Urothelium cell line (cell line): Measurements from ENCODE around the gene SLC15A2.
"Not testable (repeated sequence)": the region's sequence is repeated elsewhere in the genome, so short reads cannot be mapped to it uniquely, and the experiment has no call there.

ENCODE experiments used
- DNase-seq: peaks from one replicate; pipeline ENCODE4 v3.0.0; 2011; ENCODE audit warnings: low spot score, mixed read lengths
- FAIRE-seq: peaks from 2 replicates; lab custom pipeline; 2011; peaks lifted over from hg19 to GRCh38; lab: Jason Lieb, UNC

The SLC15A2 gene

DNA sequence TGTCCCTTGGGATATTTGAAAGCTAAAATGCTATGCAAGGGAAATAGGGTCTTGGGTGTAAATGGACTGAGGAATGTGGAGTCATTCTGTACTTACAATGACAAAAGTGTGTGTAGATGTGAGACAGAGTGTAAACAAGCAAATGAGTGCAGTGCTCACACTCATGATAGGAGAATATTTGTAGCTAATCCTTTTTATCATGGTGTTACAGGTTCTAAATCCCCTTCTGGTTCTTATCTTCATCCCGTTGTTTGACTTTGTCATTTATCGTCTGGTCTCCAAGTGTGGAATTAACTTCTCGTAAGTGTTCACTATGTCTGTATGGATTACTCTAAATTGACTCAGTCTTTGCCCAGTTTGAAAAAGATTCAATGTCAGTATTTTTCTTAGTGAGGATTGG, 30.5 kb downstream of the SLC15A2 start:
- no peak for FAIRE-seq
- DNase-seq = no peak

DNA sequence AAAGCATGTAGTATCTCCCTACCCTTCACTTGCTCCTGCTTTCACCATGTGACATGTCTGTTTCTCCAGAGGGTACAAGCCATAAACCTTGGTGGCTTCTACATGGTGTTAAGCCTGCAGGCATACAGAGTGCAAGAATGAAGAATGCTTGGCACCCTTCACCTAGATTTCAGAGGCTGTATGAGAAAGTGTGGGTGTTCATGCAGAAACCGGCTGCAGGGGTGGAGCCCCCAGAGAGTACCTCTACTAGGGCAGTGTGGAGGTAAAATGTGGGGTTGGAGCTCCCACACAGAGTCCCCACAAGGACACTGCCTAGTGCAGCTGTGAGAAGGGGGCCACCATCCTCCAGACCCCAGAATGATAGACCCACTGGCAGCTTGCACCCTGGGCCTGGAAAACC, 32.2 kb downstream of the SLC15A2 start:
- FAIRE-seq = no peak
- no peak for DNase-seq

DNA sequence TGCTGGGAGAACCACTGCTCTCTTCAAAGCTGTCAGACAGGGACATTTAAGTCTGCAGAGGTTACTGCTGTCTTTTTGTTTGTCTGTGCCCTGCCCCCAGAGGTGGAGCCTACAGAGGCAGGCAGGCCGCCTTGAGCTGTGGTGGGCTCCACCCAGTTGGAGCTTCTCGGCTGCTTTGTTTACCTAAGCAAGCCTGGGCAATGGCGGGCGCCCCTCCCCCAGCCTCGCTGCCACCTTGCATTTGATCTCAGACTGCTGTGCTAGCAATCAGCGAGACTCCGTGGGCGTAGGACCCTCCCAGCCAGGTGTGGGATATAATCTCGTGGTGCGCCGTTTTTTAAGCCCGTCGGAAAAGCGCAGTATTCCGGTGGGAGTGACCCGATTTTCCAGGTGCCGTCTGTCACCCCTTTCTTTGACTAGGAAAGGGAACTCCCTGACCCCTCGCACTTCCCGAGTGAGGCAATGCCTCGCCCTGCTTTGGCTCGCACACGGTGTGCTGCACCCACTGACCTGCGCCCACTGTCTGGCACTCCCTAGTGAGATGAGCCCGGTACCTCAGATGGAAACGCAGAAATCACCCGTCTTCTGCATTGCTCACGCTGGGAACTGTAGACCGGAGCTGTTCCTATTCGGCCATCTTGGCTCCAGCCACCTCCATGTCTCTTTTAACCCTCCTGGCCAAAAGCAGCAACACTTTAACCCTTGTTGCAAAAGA, 44.1 kb downstream of the SLC15A2 start:
- not testable (repeated sequence) for DNase-seq, FAIRE-seq

DNA sequence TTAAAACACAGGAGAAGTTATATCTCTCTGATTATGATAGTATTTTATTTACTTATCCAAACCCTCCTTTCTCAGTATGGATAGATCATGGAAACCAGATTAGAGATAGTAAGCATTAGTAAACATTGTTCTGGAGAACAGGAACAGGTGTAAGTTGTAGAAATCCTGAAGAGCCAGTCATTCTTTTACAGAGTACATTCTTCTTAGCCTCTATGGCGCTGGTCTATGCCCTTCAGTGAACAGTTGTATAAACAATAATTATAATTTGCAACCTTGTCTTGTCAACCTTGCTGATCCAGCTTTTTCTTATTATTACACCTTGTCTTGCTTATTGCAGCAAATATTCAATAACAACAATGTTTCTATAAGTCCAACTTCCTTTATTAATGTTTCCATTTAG, 47.4 kb downstream of the SLC15A2 start:
- no peak for FAIRE-seq

DNA sequence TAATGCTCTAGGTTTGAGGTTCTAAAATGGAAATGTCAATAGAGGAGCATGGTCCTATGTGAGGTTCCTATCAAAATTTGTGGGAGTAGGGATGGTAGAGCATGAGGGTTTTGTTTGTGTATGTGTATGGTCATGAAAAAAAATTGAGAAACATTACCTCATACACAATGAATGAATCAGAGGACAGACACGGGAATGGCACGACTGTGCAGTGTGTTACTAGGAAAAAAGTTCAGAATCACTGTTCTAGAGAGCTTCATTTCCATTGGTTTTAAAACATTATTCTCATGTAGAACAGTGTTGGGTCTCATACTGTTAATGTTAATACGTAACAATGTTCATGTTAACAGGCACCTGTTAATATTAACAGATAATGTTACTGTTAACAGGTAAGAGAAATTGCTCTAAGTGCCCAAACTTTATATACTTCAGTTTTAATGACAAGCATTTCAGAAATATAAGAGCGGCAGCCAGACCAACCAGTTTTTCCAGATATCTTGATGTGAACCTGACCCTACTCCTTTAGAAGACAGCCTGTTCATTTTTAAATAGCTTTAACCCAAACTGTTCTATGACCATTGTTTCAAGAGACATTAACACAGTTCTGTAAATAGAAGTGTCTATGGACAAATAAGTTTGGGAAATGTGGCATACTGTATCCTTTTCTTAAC, 48.0 kb downstream of the SLC15A2 start:
- FAIRE-seq = no peak
- DNase-seq = no peak

More for the DNA sequence above, 47.4 kb downstream of the SLC15A2 start:
- DNase-seq = no peak

DNA sequence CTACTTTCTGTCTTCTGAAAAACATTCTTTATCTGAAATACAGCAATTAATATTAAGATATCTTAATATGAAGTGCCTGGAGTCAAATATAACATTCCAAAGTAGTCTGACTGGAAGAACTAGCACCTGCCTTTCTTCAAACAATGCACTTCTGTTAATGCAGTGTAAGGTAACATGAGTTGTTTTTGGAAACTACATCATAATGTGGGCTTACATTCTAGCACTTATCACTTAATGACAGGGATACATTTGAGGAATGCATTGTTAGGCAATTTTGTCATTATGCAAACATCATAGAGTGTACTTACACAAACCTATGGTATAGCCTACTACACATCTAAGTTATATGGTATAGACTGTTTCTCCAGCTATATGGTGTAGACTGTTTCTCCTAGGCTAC, 49.2 kb downstream of the SLC15A2 start:
- FAIRE-seq (no peak), DNase-seq (no peak)

DNA sequence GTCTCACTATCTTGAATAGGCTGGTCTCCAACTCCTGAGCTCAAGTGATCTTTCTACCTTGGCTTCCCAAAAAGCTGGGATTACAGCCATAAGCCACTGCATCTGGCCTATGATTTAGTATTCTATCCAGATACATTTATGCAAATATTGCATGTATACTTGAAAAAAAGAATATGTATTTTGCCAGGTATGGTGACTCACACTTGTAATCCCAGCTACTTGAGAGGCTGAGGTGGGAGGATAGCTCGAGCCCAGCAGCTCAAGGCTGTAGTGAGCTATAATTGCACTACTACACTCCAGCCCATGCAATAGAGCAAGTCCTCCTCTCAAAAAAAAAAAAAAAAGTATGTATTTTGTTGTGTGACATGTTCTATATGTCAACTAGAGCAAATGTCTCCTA, 54.4 kb downstream of the SLC15A2 start:
- no peak for FAIRE-seq
- DNase-seq = no peak

DNA sequence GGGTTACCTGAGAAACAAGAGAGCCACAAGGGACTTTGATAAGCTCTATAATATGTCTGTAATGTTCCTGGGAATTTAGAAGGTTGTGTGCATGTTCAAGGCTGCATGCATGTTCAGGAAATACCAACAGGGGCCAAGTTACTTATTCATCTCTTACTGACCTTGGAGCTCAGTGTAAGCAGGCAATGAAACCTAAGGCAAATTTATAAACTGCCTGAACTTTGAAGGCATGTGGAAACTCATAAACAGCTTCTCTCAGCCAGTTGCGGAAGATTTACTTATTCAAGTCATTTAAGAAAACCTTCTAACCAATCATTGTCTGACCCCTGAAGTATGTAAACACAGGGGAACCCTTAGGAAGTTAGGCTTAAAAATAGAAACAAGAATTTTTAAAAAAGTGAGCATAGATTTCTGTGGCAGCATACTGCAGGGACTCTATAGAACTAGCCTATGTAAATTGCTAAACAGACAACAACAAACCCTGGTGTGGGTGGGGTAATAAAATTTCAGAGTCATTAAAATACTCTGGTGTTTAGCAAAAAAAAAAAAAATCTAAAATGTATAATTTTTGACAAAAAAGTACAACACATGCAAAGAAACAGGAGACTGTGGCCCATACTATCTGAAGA, 57.2 kb downstream of the SLC15A2 start:
- DNase-seq (no peak), FAIRE-seq (no peak)

DNA sequence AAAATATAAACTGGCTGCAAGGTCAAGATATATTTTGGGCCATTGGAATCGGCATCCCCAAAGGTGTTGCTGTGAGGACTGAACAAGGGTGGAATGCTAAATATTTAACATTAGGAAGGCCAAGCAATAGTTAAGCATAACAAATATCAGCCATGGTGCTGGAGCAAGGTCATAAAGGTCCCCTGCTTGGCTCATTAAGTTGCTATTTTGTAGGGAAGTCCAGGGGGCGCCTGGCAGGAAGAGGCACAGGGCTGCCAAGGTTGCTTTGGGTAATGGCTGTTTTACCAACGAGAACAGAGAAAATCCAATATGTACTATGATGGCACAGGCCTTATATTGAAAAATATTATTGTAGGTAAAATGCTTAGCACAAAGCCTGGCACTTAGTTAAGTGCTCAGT, 62.2 kb downstream of the SLC15A2 start:
- FAIRE-seq = no peak

DNA sequence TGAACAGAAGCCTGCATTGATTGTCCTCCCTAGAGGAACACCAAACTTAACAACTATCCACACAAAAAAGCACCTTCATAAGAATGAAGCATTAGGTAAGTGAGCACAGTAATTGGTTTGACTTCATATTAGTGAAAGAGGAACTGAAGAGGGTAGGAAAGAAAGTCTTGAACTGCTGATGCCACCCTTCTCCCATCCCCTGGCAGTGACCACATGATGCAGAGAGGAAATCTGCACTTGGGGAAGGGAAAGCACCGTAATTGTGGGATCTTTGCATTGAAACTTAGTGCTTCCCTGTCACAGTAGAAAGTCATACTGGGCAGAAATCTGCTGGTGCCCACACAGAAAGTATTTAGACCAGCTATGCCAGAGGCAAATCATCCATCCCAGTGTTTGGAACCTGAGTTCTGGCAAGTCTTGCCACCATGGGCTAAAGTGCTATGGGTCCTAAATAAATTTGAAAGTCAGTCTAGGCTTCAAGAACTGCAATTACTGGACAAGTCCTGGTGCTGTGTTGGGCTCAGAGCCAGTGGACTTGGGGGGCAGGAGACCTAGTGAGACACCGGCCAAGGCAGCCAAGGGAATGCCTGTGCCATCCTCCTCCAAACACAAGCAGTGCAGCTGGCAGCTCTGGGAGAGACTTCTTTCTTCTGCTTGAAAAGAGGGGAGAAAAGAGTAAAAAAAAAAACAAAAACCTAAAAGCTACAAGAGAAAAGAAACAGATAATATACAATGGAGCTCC, 63.6 kb downstream of the SLC15A2 start:
- DNase-seq (no peak), FAIRE-seq (no peak)

More for the DNA sequence above, 62.2 kb downstream of the SLC15A2 start:
- no peak for DNase-seq

DNA sequence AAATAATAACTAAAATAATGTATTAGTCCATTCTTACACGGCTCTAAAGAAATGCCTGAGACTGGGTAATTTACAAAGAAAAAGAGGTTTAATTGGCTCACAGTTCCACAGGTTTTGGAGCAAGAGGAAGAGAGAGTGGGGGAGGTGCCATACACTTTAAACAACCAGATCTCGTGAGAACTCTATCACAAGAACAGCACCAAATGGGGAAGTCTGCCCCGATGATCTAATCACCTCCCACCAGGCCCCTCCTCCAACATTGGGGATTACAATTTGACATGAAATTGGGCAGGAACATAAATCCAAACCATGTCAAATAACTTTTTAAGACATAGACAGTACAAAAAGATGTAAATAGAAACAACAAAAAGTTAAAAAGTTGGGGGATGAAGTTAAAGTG, 64.6 kb downstream of the SLC15A2 start:
- DNase-seq = no peak
- FAIRE-seq = no peak

DNA sequence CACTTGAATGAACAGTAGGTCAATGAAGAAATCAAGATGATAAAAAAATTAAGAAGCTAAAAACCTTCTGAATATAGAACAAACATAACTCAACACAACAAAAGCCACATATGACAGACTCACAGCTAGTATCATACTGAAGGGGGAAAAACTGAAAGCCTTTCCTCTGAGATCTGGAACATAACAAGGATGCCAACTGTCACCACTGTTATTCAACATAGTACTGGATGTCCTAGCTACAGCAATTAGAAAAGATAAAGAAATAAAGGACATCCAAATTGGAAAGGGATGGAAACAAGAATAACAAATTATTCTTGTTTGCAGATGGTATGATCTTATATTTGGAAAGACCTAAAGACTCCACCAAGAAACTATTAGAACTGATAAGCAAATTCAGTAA, 67.1 kb downstream of the SLC15A2 start:
- no peak for FAIRE-seq
- DNase-seq = no peak

DNA sequence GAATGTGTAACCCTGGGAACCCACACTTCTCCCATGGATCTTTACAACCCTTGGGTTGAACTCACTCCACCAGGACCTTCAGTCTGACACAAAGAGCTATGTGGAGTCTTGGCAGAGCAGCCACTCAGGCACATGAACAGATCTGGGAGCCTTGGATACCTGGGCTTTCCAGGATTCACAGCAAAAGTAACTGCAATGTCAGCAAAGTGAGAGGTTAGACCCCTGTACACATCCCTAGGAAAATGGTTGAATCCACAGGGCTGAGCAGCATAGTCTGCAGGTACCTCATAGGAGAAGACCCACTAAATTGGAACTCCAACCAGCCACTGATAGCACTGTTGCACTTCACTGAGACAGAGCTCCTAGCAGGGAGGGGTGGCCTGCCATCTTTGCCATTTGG, 68.2 kb downstream of the SLC15A2 start:
- FAIRE-seq (no peak), DNase-seq (no peak)

DNA sequence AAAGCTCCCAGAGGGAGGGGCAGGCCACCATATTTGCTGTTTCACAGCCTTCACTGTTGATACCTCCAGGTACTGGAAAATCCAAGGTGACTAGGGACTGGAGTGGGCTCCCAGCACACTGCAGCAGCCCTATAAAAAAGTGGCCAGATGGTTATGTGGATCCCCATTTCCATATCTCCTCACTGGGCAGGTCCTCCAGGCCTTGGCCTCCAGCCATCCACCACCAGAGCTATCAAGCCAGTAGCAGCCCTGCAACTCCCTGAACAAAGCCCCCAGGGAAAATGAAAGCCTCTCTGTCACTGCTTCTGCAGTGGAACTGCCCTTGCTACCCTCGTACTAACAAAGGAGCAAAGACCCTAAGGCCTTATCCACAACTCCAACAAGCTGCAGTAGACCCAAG, 69.4 kb downstream of the SLC15A2 start:
- DNase-seq (no peak), FAIRE-seq (no peak)

DNA sequence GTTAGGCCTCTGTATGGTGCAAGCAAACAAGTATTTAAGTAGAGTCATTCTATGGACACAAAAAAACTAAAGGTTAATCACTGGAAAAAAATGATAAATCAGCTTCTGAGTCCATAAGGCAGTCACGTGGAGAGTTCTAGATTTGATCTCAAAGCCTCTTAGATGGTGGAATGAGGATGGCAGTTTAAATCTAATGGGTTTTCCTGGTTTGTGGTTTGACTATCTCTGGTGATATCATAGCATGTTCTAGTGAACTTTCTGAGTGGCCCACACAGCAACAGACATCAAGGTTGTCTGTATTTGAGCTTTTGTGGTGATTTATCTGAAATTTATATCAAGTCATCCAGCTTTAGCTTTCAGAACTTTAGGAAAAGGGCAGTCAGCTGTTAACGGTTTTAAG, 75.4 kb downstream of the SLC15A2 start:
- FAIRE-seq (no peak), DNase-seq (no peak)

DNA sequence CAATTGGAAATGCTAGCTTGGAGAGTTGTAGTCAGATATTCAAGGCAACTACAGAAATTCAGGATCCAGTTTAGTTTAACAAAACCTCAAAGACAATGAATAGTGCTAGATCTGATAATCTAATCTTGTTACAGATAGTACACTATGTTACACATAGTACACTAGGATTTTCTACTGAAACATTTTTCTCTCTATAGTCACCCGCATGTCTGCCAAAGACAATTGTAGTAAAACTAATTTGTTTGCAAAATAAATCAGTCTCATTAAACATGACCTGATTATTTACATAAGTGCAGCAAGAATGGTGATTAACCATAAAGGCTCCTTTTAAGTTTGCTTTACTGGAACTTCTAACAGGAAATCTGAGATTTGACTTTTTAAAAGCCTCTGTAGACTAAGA, 75.8 kb downstream of the SLC15A2 start:
- FAIRE-seq (no peak), DNase-seq (no peak)

DNA sequence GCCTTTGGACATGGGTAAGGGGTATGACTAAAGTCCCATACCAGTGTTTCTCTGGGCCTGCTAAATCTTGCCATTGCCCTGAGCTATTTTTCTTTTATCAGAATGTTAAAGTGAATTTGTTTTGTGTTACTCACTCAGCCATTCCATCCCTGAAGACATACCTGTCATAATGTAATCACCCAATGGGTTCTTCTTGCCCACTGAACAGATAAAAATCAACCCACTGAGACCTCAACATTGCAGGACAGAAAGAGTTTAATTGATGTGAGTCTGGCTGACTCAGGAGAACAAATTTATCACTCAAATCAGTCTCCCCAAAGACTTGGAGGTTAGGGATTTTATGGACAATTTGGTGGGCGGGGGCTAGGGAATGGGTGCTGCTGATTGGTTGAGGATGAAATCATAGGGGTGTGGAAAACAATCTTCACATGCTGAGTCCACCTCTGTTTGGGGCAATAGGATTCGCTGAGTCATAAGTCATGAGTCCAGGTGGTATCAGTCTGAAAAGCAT, 80.5 kb downstream of the SLC15A2 start:
- FAIRE-seq = peak; percentile 56
- no peak for DNase-seq

DNA sequence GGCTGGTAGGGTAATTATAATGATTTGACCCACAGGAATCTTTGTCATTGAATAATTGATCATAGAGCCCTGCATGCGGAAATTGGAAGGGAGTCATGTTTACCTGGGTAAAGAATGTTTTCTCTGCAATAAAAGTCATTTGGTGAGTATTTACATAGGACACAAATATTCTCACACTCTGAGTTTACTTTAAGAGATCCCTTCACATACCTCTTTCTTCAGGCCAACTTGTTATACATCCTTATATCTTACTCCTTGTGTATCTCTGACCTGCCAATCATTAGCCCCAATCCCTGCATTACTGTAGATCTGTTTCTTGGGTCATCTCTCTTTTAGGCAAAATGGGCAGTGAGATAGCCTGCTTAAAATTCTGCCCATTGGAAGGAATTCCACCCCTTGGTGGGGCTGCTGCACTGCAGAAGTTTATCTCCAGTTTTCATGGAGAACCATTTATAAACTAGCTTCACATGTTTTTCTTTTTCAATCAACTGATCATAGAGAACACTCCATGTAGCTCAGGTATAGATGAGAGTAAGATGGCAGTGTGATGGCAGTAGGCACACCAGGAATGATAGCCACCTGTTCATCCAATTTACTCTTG, 81.6 kb downstream of the SLC15A2 start:
- DNase-seq (no peak), FAIRE-seq (no peak)

DNA sequence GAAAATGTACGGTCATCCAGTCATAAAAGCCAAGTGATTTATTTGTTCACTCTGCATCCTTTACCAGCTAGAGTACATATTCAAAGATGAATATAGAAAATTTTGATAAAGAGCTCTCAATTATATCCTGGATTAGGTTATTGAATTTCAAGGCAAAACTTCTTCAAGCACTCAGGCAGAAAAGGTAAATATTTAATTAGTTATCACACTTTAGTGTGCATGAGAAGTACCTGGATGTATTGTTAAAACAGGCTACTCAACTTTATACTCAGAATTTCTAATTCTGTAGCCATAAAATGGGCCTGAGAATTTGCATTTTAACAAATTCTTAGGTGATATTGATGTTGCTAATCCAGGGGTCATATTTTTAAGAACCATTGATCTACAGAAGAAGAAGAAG, 82.5 kb downstream of the SLC15A2 start:
- DNase-seq (no peak), FAIRE-seq (no peak)

DNA sequence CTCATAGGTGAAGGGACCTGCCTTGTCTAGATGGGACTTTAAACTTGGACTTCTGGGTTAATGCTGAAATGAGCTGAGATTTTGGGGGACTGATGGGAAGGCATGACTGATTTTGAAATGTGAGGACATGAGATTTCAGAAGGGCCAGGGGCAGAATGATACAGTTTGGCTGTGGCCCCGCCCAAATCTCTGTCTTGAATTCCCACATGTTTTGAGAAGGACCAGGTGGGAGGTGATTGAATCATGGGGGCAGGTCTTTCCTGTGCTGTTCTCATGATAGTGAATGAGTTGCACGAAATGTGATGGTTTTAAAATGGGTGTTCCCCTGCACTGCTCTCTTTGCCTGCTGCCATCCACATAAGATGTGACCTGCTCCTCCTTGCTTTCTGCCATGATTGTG, 85.0 kb downstream of the SLC15A2 start:
- FAIRE-seq = no peak

More for the DNA sequence above, 85.0 kb downstream of the SLC15A2 start:
- no peak for DNase-seq
